Testis (tissue), 3 donors: Measurements from ENCODE around the gene CD55. TPM values are rescaled to one million over a fixed set of nuclear protein-coding genes. Genes with fewer than 3 reads are reported as not detected.

Experiments used
- DNase-seq: peaks from one replicate; pipeline ENCODE4 v3.0.0-alpha.2; 2019
- H3K27ac ChIP-seq, 2 donors: fragments of 200-600 bp; sonication (generic); one replicate each; pipeline ENCODE4 v1.5.1; 2019
- H3K27me3 ChIP-seq: fragments of 200-600 bp; sonication (generic); one replicate; pipeline ENCODE4 v1.5.1; 2019
- H3K36me3 ChIP-seq: fragments of 200-600 bp; sonication (generic); one replicate; pipeline ENCODE4 v1.5.1; 2017; ENCODE audit warnings: low read depth; ENCODE audit errors: missing control alignments
- H3K4me1 ChIP-seq: fragments of 200-600 bp; sonication (generic); one replicate; pipeline ENCODE4 v1.5.1; 2019
- H3K4me3 ChIP-seq, 2 donors: fragments of 200-600 bp; sonication (generic); one replicate each; pipeline ENCODE4 v1.5.1; 2017 to 2019
- H3K9me3 ChIP-seq: fragments of 200-600 bp; sonication (generic); one replicate; pipeline ENCODE4 v1.5.1; 2017
- CTCF ChIP-seq, 3 experiments: fragments of 450-650 bp in 2 of 3; fragments of 200-600 bp in 1 of 3; sonication (generic) in 1 of 3; IDR thresholded peaks; one replicate each; pipeline ENCODE4 v1.5.1; 2016 to 2019; ENCODE audit warnings: antibody characterized with exemption in 3 of 3, mild to moderate bottlenecking in 2 of 3, moderate library complexity in 1 of 3
- POLR2A ChIP-seq: fragments of 450-650 bp; IDR thresholded peaks from one replicate; pipeline ENCODE4 v1.6.1; 2017; ENCODE audit warnings: antibody characterized with exemption, mild to moderate bottlenecking, moderate library complexity
- WGBS, 2 donors: methylation state at CpG; one replicate each; pipeline ENCODE4 v1.1.5; 2018; 5-methylcytosine and 5-hydroxymethylcytosine counted together
- intact Hi-C: fragments of 100-400 bp; cut with DNase I; formaldehyde crosslinking; loops from one replicate; pipeline ENCODE4 v1.15.1; 2023; ENCODE audit warnings: low total_unique reads
- polyA plus RNA-seq: library from polyadenylated mRNA; stranded (reverse); fragments of 350-450 nt; fragmentation: Illumina TruSeq; extraction: RNeasy Lipid Tissue Mini Kit (QIAGEN cat#74804); gene quantifications from one replicate; pipeline ENCODE4 v1.2.3, GENCODE V29; 2014; ENCODE audit warnings: low read depth, low replicate concordance; ENCODE audit not compliant: insufficient read depth
- total RNA-seq, 2 donors: library from RNA; depleted of rRNA; stranded (reverse); fragments of >200 nt; gene quantifications; one replicate each; pipeline ENCODE4 v1.2.3, GENCODE V29; 2016

The CD55 gene
- total and polyA plus RNA-seq, 3 donors from 2014 or later = 38.0 to 60.6 (median 45.7) TPM

- no peak overlapping the region for H3K4me3 ChIP-seq
- TF ChIP-seq POLR2A (no peak), CTCF (IDR thresholded peaks at IDR 0.05) (no peak)
- H3K36me3 ChIP-seq = no peaks in the 10 kb centered on the region
- intact Hi-C loops = no loop called here
- H3K9me3 ChIP-seq = no peaks in the 10 kb centered on the region
- H3K4me1 ChIP-seq = no peaks in the 10 kb centered on the region
- H3K27ac ChIP-seq = no peak overlapping the region
- no peak for DNase-seq
- WGBS, 2 donors = 51 to 63% methylated on average over 5 of the region's 5 CpGs
- H3K27me3 ChIP-seq = no peaks in the 10 kb centered on the region
These were observed 37.1 kb upstream of the CD55 start for GRCh38 chr1:207284209-207284897.

- DNase-seq = no peak
- H3K27me3 ChIP-seq = no peaks in the 10 kb centered on the region
- intact Hi-C loops = no loop called here
- no peak overlapping the region for H3K4me3 ChIP-seq
- H3K36me3 ChIP-seq = no peaks in the 10 kb centered on the region
- WGBS, 2 donors = 47 to 51% methylated on average over 2 of the region's 2 CpGs
- no peaks in the 10 kb centered on the region for H3K9me3 ChIP-seq
- no peaks in the 10 kb centered on the region for H3K4me1 ChIP-seq
- no peak overlapping the region for H3K27ac ChIP-seq
- no peak for TF ChIP-seq CTCF (IDR thresholded peaks at IDR 0.05)
- no peak for TF ChIP-seq POLR2A
These were observed 34.6 kb upstream of the CD55 start for GRCh38 chr1:207286786-207287468.

- WGBS, 2 donors = 68 to 74% methylated on average over 4 of the region's 4 CpGs
- TF ChIP-seq POLR2A (no peak), CTCF (IDR thresholded peaks at IDR 0.05) (no peak)
- no peaks in the 10 kb centered on the region for H3K4me1 ChIP-seq
- no peaks in the 10 kb centered on the region for H3K27me3 ChIP-seq
- no peaks in the 10 kb centered on the region for H3K9me3 ChIP-seq
- intact Hi-C loops = no loop called here
- H3K4me3 ChIP-seq = no peak overlapping the region
- no peaks in the 10 kb centered on the region for H3K36me3 ChIP-seq
- no peak for DNase-seq
- H3K27ac ChIP-seq = no peak overlapping the region
These were observed 33.2 kb upstream of the CD55 start for GRCh38 chr1:207288315-207288714.

- H3K27ac ChIP-seq = no peak overlapping the region
- H3K36me3 ChIP-seq = no peaks in the 10 kb centered on the region
- no peaks in the 10 kb centered on the region for H3K27me3 ChIP-seq
- intact Hi-C loops = no loop called here
- H3K4me1 ChIP-seq = no peaks in the 10 kb centered on the region
- H3K9me3 ChIP-seq = no peaks in the 10 kb centered on the region
- TF ChIP-seq CTCF (IDR thresholded peaks at IDR 0.05) (no peak), POLR2A (no peak)
- H3K4me3 ChIP-seq = no peak overlapping the region
- DNase-seq = no peak
These were observed 31.7 kb upstream of the CD55 start for GRCh38 chr1:207289756-207290155.

GRCh38 chr1:207291723-207292122, 29.8 kb upstream of the CD55 start:
- Histone ChIP-seq H3K27ac (no peak overlapping the region), H3K4me1 (no peaks in the 10 kb centered on the region), H3K36me3 (no peaks in the 10 kb centered on the region), H3K9me3 (no peaks in the 10 kb centered on the region), H3K27me3 (no peaks in the 10 kb centered on the region), H3K4me3 (no peak overlapping the region)
- TF ChIP-seq POLR2A (no peak), CTCF (IDR thresholded peaks at IDR 0.05) (no peak)
- no peak for DNase-seq
- intact Hi-C loops = no loop called here
- WGBS, 2 donors = 100% methylated on average over 1 to 2 of the region's 2 CpGs
